Hepatic stellate cell (primary cell): ENCODE measurements around the gene EPHB3.

Experiments used
- DNase-seq: peaks from one replicate; pipeline ENCODE4 v3.0.0; 2011; ENCODE audit warnings: low spot score

The EPHB3 gene

DNA sequence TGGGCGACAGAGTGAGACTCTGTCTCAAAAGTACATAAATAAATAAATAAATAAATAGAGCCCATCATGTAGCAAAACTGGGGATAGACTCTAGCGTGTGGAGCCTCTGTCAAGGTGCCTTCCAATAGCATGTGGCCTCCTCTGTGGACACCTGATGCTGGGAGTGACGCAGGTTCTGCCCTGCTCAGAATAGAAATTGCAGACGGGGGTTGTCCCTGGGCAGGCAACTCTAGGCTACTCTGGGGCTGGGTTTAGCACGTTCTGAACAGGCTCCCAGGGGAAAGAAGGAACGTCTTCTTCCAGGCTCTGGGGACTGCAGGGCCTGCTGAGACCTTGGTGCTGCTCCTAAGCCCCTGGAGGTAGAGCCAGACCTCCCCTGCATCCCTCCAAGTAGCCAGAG is 65.3 kb downstream of the EPHB3 start:
- DNase-seq, result no peak

DNA sequence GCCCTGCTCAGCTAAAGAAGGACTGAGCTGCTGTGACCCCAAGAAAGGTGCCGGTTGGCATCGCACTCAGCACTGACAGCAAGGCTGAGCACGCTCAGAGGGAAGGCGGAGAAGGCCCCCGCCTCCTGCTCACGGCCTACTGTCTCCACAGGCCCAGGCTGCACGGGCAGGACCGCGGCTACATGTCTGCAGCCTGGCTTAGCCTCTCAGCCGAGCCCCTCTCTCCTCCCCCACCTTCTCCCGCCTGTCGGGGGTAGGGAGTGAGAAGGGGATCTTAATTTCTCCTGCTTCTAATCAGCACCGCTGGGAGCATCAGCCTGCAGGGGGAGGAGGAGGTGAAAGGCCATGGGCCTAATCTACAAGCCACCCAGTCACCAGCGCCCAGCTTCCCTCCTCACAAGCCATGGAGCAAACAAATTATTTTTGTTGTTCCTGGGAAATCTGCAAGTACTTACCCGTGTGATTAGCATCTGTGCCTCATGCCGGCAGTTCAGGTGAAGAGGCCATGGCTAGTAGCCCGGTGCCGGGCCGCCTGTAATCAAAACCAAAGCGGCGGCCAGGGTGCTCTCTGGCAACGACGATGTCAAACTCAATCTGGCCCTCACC is 68.1 kb downstream of the EPHB3 start:
- DNase-seq, result no peak

DNA sequence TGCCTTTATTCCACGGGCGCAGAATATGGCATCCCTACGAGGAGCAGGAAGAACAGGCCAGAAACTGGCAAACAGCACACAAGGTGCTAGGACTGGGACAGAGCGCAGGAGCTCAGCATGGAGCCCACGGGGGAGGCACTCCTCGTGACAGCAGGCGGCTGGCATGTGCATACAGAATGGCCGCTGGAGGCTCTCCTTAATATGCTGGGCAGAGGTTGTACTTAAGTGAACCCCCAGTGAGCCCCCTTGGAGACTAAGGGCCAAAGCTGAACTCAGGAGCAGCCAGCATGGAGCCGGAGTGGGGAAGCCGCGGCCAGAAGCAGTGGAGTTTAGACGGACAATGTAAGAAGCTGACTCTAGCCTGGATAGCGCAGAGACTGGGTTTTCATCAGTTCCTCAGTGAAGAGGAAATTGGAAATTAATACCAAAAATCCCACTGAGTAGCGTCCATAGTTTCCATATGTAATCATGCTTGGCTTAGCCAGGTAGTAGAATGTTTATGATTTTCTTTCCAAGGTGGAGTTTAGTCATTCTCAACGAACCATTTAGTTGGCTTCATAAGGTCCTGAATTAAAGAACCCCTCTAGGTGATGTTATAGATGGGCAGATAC is 69.4 kb downstream of the EPHB3 start:
- no peak for DNase-seq

DNA sequence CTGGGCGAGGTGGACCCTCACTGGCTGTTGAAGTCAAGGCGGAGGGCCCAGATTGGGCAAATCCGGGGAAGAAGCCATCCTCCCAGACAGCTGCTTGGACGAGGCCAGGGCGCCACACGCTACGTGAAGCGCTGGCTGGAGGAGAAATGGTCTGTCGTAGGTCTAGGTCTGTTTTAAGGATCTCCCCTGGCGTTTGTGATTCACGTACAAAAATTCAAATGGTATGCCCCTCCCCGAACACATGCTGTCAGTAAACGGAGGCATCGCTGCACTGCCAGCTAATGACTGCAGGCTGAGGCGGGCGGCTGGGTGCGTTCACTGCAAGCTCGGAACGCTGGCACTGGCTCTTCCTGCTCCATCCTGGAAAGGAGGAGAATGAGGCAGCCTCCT is 69.9 kb downstream of the EPHB3 start:
- no peak for DNase-seq
